HepG2 (cell line): ENCODE results near the gene FAM53B.

Source experiments
- ATF3 ChIP-seq: sonication (generic); formaldehyde crosslinking; IDR thresholded peaks from 2 replicates; pipeline ENCODE4 v1.4.0; 2020; ENCODE audit warnings: missing genetic modification reagents
- MAFF ChIP-seq: IDR thresholded peaks from 2 replicates; pipeline ENCODE4 v1.6.1; 2011; ENCODE audit warnings: low read depth, low read length, improper control_type of control experiment
- NFKB2 ChIP-seq: sonication (generic); formaldehyde crosslinking; IDR thresholded peaks from 2 replicates; pipeline ENCODE4 v1.4.0; 2020; ENCODE audit warnings: missing genetic modification reagents, borderline replicate concordance
- RORA ChIP-seq: sonication (generic); formaldehyde crosslinking; IDR thresholded peaks from 2 replicates; pipeline ENCODE4 v1.5.0; 2020; ENCODE audit warnings: mild to moderate bottlenecking, missing genetic modification reagents, moderate library complexity
- ZBTB25 ChIP-seq: IDR thresholded peaks from 2 replicates; pipeline ENCODE4 v1.6.1; 2018; ENCODE audit warnings: missing genetic modification reagents
- ZHX1 ChIP-seq: sonication (generic); formaldehyde crosslinking; IDR thresholded peaks from 2 replicates; pipeline ENCODE4 v1.8.1; 2022; ENCODE audit warnings: low read depth, mild to moderate bottlenecking, missing genetic modification reagents
- ZNF18 ChIP-seq: sonication (generic); formaldehyde crosslinking; IDR thresholded peaks from 2 replicates; pipeline ENCODE4 v1.8.0; 2022; ENCODE audit warnings: mild to moderate bottlenecking, missing genetic modification reagents; ENCODE audit not compliant: insufficient replicate concordance

GRCh38 chr10:124629842-124630241 lies 114.3 kb downstream of the FAM53B start:
- TF ChIP-seq ZHX1 (CRISPR knock-in tag) (no peak), ZBTB25 (CRISPR knock-in tag) (no peak), MAFF (no peak), ATF3 (no peak), RORA (CRISPR knock-in tag) (no peak), NFKB2 (CRISPR knock-in tag) (no peak), ZNF18 (CRISPR knock-in tag) (no peak)
